Measurements from ENCODE around the gene KCNT1. TPM values are rescaled to one million over a fixed set of nuclear protein-coding genes. Genes with fewer than 3 reads are reported as not detected.

Gene KCNT1
- total RNA-seq, 1 donor from 2014 or later, result 3.6 TPM

DNA sequence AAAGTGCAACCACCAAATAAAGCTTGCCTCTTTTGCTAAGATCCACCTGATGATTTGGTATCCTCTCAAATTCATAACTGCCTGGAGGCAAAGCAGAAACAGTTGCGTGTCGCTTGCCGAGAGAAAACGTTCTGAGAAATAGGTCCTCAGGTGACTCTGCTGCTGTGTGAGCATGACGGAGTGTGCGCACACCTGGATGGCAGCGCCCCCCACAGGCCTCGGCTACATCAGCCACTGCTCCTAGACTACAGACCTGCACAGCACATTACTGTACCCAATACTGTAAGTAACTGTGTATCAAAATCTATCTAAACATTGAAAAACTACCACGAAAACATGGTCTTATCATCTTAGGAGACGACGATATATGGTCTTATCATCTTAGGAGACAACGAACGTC, 117.9 kb downstream of the KCNT1 start:
- DNase-seq (ENCODE audit: low spot score), result no peak

DNA sequence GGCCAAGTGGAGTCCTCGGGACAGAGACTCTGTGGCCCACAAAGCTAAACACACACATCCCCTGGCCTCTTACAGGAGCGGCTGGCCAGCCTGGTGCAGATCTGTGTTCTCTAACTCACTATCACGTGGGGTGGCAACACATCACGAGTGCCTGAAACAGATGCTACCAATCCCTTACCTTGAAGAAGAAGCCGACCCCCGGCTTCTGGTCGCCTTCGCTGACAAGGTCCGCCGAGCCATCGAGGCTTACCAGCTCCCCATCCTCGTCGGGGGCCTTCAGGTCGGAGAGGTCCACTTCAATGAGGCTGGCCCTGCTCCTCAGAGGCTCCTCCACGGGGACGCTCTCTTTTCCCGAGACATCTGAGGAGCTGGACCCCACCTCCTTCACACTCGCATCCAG, 118.7 kb downstream of the KCNT1 start:
- no peak for DNase-seq (ENCODE audit: low spot score)

DNA sequence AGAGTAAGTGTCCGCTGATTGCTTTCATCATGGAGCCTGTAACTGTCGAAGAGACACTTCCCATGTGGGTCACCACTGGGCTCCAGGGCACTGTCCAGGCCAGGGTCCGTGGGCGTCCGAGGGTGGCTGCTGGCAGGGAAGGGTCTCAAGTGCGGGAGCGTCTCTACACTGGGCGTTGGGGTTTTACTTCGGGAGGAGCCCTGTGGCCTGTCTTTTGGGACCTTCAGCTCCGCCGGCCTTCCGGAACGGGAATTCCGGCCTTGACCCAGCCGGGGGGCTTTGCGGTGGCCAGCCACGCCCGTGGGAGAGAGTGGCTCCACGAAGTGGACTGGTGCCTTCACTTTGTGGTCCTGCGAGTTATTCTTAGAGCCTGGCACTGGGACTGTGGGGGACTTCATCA, 119.1 kb downstream of the KCNT1 start:
- DNase-seq (ENCODE audit: low spot score), result no peak

DNA sequence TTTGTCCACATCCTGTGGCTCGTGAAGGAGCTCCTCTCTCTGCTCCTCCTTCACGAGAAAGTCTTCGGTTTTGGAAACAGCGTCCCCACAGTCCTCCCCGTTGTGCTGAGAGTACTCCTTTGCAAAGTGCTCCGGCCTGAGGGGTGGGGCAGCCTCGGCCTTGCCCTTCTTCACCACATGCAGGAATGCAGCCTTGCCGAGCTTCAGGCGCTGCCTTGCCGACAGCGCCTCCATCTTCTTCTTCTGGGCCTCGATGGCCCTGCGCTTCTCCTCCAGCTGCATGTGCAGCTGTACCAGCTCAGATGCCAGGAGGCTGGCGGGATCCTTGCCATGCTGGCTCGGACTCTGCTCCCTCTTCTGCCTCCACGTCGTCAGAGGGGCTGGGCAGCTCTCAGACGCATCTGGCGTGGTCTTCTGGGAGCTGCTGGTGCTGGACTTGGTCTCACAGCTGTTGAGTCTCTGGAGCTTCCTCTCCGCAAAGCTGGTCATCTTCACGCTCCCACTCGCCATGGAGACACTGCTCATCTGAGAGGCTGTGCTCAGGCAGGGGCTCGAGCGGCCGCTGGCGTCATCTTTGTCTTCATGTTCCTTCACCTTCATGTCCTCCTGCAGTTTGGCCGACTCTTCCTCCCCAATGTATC, 119.9 kb downstream of the KCNT1 start:
- no peak for DNase-seq (ENCODE audit: low spot score)

DNA sequence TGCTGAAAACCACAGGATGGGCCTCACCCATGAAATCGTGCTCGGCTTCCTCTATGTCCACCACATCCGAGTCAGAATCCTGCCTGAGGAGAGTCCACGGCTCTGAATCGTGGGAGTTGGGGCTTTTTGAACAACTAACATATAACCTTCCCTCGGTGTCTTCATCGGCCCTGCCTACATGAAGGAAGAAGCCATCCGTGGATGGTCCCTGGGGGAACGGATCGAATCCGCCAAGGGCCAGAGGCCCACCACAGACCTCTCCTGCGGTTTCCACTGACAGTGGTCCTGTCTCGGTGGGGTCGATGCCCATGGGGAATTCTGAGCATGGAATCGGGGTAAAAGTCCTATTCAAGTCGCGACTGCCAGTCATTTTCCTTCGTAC, 120.4 kb downstream of the KCNT1 start:
- no peak for DNase-seq (ENCODE audit: low spot score)

DNA sequence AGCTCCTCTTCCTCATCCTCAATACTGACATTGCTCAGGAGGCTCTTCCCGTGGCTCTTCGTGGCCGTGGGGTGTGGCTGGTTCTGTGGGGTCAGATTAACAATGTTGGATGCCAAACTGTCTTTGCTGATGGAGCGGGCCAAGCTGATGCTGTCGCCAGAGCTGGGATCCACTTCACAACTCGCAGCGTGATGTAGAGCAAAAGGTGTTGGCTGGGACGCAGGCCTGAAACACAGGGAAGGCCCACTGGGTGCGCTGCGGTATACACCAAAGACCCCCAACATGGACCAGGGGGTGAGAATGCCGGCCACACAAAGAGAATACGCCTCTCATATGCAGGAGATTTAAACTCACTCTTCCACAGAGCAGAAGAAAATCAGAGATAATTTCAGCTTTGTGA, 121.1 kb downstream of the KCNT1 start:
- no peak for DNase-seq (ENCODE audit: low spot score)

DNA sequence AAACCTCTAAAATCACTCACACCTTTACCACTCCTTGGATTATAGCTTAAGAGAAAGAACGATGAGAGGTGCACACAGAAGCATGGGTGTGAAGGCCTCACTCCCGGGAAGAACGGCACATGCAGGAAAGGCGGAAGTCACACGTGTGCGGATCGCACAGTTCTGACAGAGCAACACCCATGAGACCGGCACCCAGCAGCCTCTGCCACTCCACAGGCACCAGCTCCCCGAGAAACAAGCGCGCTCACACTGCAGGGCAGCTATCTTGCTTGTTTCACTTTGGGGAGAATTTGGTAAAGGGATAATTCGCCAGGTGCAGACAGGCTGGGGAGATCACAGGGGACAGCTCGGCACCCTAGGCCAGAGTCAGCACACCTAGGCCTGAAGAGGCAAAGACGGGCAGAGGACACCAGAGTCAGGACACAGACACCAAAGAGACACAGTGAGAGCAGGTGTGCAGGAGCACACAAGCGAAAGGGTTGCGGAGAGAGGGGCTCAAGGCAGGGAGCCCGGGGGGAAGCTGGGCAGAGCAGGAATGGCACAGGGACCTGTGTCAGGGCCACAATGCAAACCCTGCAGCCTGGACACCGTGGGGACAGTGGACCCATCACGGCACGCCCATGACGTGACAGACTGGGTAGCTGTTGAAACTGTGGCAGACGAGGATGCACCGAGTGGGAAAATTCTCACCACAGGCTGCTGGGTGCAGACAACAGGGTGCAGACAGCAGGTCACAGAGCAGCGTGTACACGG, 123.6 kb downstream of the KCNT1 start:
- no peak for DNase-seq (ENCODE audit: low spot score)

DNA sequence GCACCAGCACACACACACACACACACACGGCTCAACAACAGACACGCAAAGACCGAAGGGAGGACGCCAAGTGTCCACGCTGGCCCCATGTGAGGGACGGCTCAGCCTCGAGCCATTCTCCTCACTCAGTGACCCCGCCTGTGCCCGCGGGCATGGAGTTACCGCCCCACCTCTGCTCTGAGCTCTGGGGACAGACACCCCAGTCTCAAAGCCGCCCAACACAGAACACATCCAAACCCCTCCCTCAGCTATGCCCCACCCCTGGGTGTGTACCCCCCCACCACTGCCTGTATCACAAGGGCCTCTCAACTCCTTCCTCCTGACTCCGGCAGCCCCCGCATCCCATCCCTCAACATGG, 124.2 kb downstream of the KCNT1 start:
- DNase-seq (ENCODE audit: low spot score), result no peak

DNA sequence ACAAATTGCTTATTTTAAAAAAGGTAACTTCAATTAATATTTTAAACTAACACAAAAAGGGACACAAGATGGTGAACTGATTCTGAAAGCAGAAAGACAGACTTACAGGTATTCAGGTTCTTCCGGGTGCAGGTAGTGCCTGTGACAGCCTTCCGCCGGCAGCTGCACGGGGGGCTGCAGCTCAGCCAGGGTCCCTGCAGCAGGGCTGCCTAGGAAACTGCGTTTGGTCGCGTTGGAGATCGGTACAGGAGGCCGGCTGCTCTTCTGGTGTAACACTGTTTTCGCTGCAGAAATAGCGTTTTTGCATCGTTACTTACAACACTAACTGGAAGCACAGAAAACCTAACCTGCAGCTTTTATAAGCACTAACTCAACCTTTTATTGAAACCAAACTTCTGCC, 125.3 kb downstream of the KCNT1 start:
- no peak for DNase-seq (ENCODE audit: low spot score)

DNA sequence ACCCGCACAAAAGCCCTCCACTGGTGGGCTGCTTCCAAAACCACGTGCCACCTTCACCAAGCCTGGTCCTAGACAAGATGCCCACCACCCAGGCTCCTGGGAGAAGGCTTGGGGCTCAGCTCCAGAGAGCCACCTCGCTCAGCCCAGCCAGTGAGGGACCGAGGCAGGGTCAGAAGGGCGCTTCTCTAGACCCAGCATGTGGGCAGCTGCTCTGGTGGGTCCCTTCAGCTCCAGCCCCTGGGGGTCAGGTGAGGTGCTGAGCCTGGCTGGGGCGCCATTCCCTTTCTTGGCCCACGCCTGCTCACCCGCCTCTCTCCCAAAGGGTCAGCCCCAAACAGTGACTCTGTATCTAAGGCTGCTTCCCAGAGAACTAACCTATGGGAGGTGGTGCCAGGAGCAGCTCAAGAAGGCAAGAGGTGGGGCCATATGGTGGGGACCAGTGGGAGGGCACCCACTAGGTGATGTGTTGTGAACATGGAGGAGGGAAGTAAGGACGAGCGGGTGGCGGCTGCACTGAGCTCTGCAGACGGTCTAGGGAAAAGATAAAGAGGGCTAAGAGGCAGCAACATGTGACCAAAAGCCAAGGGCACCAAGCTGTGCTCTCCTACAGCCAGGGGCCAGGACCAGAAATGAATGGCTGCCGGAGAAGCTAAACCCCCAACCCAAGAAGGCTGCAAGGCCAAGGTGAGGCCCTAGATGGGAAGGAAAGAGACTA, 126.0 kb downstream of the KCNT1 start:
- DNase-seq (ENCODE audit: low spot score), result no peak

DNA sequence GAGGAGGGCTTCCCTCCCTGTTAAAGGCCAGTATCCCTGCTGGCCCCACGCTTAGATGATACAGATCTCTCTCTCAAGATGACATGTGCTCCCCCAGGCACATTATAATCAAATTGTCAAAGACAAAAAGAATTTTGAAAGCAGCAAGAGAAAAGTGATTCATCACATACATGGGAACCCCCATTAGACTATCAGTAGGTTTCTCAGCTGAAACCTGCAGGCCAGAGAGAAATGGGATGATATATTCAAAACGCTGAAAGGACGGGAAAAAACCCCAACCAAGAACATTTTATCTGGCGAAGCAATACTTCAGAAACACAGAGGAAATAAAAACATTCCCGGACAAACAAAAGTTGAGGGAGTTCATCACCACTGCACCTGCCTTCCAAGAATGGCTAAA, 126.7 kb downstream of the KCNT1 start:
- DNase-seq (ENCODE audit: low spot score), result no peak

DNA sequence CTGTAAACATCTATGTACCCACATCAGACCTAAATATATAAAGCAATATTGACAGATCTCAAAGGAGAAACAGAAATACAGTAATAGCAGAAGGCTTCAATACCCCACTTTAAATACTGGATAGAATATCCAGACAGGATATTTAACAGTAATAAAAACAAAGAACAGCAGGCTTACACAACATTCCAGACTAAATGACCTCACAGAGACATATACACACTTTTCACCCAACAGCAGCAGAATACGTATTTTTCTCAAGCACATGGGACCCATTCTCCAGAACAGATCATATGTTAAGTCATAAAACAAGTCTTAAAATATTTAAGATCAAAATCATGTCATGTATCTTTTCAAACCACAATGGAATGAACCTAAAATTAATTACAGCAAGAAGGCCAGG, 128.5 kb downstream of the KCNT1 start:
- no peak for DNase-seq (ENCODE audit: low spot score)

DNA sequence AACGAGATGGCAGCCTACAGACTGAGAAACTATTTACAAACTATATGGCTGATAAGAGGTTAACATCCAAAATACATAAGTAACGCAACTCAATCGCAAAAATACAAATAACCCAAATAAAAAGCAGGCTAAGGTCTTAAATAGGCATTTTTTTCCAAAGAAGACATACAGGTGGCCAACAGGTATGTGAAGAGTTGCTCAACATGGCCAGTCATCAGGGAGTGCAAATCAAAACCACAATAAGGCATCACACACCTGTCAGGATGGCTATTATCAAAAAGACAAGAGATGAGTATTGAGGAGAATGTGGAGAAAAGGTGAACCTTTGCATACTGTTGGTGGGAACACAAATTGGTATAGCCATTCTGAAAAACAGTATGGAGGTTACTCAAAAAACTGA, 131.9 kb downstream of the KCNT1 start:
- no peak for DNase-seq (ENCODE audit: low spot score)

DNA sequence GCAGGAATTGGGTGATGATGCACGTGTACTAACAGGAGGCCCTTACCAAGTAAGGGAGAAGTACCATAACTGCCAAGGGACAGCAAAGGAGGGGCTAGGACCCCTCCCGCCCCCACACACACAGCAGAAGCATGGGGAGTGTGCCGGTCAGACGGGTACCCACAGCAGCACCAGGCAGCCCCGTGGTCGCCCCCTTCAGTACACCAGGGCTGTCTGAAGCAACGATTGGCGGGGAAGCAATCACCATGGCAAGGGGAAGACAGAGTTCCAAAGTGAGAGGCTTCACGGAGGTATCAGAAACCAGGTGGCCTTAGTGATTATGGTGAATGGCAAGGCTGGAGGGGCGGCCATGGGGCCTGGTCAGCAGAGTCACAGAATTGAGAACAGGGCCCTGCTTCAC, 133.1 kb downstream of the KCNT1 start:
- DNase-seq (ENCODE audit: low spot score), result no peak

DNA sequence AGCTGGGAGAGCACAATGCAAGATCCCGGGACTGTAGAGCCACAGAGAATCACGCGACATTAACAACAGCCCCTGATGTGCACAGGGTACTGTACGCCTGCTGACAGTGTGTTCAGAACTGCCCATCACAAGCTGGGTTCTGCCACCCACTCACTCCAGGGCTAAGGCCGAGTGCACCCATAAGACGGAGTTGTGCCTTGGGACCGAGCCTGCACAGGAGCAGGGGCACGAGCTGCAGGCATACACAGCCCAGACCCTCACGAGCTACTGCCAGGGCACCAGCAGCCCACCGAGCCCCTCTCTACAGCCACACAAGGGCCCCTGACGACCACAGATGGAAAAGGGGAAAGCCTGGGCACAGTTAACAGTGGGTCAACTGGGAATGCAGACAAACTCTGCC, 137.5 kb downstream of the KCNT1 start:
- no peak for DNase-seq (ENCODE audit: low spot score)

DNA sequence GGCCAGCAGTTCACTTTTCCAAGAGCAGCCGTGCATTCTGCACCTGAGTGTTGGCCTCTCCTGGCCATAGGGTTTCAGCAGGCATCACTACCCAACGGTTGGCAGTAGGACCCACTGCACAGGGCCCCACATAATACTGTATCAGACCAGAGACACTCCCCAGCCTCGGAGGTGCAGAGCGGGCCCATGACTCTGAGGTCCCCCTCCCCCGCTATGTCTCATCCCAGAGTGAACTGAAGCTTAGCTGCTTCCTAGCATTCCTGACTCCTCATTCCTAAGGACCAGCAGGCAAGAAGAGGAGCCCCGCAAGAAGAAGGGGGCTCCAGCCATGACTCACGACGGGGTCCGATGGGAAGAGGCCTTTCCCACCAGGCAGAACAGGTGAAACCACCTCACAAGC, 138.1 kb downstream of the KCNT1 start:
- DNase-seq (ENCODE audit: low spot score), result no peak

DNA sequence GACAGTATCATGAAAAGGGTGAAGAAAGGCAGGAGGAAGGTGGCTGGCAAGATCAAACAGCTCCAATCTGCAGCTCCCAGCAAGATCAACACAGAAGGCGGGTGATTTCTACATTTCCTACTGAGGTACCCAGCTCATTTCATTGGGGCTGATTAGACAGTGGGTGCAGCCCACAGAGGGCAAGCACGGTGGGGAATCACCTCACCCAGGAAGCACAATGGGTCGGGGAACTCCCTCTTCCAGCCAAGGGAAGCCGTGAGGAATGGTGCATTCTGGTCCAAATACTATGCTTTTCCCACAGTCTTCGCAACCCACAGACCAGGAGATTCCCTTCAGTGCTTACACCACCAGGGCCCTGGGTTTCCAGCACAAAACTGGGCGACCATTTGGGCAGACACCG, 138.6 kb downstream of the KCNT1 start:
- DNase-seq (ENCODE audit: low spot score), result no peak

Other genes with a start within 250 kb of the KCNT1 start
- gene PPP1R26, start 222.4 kb upstream of the KCNT1 start, total RNA-seq (ENCODE audit: insufficient read depth, low replicate concordance), result 14.7 TPM
- gene MRPS2, start 201.5 kb upstream of the KCNT1 start, total RNA-seq (ENCODE audit: insufficient read depth, low replicate concordance), result 18.8 TPM
- gene LCN1, start 180.7 kb upstream of the KCNT1 start, total RNA-seq (ENCODE audit: insufficient read depth, low replicate concordance), result not detected
- not detected for gene OBP2A, start 156.1 kb upstream of the KCNT1 start, total RNA-seq (ENCODE audit: insufficient read depth, low replicate concordance)
- gene PAEP, start 140.4 kb upstream of the KCNT1 start, total RNA-seq (ENCODE audit: insufficient read depth, low replicate concordance), result not detected
- gene GLT6D1, start 62.6 kb upstream of the KCNT1 start, total RNA-seq (ENCODE audit: insufficient read depth, low replicate concordance), result not detected
- gene LCN9, start 38.9 kb upstream of the KCNT1 start, total RNA-seq (ENCODE audit: insufficient read depth, low replicate concordance), result not detected
- not detected for gene SOHLH1, start 2.7 kb upstream of the KCNT1 start, total RNA-seq (ENCODE audit: insufficient read depth, low replicate concordance)
- 40.4 TPM for gene CAMSAP1, start 205.4 kb downstream of the KCNT1 start, total RNA-seq (ENCODE audit: insufficient read depth, low replicate concordance)